Forelimb muscle (tissue), 1 donor: ENCODE measurements around the gene PCYOX1L. TPM values are rescaled to one million over a fixed set of nuclear protein-coding genes. Genes with fewer than 3 reads are reported as not detected.
"Not testable (repeated sequence)": the region's sequence is repeated elsewhere in the genome, so short reads cannot be mapped to it uniquely, and the experiment has no call there.

ENCODE experiments used
- DNase-seq: peaks from one replicate; pipeline ENCODE4 v3.0.0-alpha.2; 2013; ENCODE audit warnings: low read depth
- polyA plus RNA-seq: library from polyadenylated mRNA; unstranded; fragments of 120-200 nt; gene quantifications from one replicate; pipeline ENCODE4 v1.2.1, GENCODE V29; 2013; ENCODE audit not compliant: insufficient read length

The PCYOX1L gene
- polyA plus RNA-seq, 1 donor = 9.1 TPM

DNA sequence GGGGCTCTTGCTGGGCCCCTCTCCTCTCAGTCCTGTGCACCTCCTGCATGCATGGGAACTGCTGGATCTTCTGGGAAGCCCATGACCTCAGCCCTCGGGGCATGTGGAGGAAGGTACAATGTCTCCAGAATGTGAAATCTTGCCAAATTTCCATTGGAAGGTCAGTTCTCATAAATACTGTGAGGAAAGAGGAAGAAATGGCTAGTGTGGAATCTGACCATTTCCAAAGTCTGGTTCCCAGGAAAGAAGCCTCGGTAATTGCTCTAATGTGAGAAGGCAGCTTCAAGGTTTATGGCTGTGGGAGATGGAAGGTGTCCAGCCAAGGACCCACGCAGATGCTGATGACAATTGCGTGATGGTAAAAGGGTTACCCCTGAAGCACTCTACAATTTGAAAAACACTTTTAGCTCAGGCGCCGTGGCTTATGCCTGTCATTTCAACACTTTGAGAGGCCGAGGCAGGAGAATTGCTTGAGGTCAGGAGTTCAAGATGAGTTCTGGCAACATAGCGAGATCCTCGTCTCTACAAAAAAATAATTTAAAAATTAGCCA lies 29.3 kb downstream of the PCYOX1L start:
- DNase-seq = no peak

DNA sequence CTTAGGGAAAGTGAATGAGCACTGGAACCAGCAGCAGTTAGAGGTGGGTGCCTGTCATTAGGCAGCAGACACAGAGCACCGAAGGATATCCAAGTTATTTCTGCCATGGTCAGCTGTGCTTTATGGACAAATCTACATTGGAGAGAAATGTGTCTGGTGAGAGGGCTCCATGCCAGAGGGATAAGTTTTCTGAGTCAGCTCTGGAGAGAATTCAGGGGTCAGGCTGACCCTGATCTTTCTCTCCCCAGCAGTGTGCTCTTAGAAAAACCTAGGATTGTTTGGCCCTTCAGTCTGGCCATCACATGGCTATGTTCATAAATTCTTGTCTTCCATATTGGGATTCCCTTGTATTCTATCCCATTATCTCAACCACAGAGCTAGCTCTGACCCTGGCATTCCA lies 30.1 kb downstream of the PCYOX1L start:
- DNase-seq = no peak

DNA sequence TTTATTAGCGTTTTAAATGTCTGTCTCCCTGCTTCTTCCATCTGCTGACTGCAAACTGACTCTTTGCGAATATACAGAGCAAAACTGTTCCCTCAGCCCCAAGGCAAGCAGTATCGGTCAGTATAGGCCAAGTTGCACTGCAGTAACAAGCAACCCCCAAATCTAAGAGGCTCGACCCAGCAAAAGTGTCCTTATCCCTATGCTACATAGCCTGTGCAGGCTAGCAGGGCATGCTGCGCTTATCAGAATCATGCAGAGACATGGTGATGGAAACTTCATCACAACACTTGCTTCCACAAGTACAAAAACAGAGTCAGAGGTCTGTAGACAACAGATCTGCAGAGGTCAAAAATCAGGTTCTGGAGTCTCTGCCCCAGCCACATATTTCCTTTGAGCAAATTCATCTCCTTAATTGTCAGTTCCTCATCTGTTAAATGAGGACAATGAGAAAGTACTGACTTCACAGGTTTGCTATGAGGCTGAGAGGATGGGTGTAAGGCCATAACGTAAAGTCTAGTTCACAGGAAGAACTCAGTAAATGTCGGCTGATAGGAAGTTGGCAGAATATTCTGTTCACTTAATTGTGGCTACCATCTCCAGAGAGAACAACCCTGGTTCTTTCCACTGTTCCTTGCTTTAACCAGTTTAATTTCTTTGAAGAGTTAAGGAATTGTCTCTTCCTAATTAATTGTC lies 30.8 kb downstream of the PCYOX1L start:
- no peak for DNase-seq

DNA sequence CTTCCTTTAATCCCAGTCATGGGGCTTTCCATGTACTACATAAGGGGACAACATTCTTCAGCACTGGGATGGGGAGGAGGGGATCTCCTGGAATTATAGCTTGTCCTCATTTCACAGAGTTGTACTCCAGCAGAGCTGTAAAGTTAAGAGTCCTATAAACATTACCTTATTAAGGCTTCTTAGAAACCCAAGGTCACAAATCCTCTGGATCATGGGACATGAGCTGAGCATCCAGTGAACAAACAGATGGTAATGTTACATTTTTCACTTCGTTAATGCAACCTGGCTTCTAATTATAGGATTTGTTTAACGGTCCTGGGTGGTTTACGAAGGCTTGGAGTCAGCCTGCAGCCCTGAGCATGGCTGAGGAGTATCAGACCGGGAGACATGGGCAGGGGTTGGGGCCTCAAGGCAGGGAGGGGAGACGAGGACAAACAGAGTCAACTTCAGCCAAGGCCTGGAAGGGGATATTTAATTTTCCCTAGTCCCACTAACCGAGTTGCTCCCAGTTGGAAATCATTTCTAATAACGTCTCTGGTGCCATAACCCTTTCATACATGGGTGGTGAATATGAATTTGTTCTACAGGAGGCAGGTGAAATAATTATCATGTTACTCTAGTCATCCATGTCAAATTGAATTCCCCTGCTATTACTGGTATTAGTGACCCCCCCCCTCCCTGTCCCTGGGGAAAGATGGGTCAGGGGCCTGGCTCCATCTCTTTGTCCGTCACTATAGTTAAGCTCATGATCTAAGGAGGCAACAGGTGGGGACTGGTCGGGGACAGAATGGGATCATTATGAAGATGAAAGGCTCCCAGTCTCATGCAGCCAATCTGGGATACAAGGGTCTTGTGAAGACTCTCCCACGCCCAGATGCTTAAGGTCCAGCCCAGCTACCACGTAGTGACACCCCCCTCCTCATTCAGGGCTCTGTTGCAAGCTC lies 32.0 kb downstream of the PCYOX1L start:
- no peak for DNase-seq

DNA sequence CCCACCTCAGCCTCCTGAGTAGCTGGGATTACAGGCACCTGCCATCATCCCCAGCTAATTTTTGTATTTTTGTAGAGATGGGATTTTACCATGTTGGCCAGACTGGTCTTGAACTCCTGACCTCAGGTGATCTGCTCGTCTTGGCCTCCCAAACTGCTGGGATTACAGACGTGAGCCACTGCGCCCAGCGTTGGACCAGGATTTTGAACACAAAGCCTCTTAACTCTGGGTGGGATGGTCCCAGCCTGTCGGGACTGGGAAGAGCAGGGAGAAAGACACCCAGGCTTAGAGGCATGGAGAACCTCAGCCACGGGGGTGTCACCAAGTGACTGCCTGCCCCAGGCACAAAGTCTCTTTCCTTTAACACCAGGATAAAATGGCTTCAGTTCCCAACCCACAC lies 33.2 kb downstream of the PCYOX1L start:
- not testable (repeated sequence) for DNase-seq

DNA sequence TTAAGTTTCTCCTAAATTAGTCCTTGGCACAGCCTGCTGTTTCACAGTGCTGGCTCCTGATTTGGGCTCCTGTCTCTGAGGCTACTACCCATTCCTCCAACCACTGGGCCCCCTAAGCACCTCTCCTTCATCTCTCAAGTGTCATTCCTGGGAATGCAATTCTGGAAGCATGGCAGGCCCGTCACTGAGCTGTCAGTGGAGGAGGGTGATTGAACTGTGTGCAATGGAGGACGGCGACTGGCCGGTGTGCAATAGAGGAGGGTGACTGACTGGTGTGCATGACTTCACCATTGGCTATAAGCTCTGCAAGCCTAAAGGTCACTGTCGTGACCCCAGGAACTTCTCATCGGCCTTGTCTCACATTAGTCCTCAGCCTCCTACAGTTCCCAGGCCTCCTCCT lies 33.7 kb downstream of the PCYOX1L start:
- DNase-seq = no peak

DNA sequence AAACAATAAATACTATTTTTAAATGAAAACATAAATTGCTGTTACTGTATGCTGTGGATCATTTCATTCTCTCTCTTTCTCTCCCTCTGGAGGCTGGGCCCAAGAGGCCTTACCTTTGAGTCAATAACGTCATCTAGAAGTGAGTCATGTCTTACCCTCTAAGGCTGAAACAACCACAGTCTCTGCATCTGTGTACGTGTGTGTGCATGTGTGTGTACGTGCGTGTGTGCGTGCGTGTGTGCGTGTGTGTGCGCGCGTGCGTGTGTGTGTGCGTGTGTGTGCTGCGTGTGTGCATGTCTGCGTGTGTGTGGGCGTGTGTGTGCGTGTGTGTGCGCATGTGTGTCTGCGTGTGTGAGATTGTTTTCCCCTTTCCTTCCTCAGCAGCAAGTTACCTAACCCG lies 34.9 kb downstream of the PCYOX1L start:
- no peak for DNase-seq

DNA sequence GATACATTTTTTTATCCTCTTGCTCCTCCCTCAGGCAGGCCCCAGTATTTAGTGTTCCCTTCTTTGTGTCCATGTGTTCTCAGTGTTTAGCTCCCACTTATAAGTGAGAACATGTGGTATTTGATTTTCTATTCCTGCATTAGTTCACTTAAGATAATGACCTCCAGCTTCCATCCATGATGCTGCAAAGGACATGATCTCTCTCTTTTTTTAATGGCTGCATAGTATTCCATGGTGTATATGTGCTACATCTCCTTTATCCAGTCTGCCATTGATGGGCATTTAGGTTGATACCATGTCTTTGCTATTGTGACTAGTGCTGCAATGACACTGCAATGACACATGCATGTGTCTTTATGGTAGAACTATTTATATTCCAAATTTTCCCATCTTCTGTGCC lies 37.1 kb downstream of the PCYOX1L start:
- DNase-seq = not testable (repeated sequence)

DNA sequence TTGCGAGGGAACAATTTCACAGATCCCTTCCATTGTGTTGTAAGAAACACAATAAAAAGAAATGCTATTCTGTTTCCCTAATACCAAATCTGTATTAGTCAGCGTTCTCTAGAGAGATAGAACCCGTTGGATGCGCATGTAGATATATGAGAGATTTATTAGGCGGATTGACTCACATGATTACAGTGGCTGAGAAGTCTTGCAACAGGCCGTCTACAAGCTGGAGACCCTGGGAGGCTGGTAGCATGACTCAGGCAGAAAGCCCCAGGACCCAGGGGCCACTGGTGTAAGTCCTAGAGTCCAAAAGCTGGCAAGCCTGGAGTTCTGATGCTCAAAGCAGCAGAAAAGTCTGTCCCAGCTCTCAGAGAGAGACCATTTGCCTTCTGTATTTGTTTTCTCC lies 39.7 kb downstream of the PCYOX1L start:
- no peak for DNase-seq

DNA sequence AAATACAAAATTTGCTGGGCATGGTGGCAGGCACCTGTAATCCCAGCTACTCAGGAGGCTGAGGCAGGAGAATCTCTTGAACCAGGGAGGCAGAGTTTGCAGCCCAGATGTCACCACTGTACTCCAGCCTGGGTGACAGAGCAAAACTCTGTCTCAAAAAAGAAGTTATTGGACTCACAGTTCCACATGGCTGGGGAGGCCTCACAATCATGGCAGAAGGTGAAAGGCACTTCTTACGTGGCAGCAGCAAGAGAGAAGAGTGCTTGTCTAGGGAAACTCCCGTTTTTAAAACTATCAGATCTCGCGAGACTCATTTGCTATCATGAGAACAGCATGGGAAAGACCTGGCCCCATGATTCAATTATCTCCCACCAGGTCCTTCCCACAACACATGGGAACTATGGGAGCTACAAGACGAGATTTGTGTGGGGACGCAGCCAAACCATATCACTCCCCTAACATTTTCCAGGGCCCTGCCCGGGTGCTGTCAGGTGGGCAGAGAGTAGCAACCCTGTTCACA lies 41.0 kb downstream of the PCYOX1L start:
- DNase-seq = not testable (repeated sequence)

DNA sequence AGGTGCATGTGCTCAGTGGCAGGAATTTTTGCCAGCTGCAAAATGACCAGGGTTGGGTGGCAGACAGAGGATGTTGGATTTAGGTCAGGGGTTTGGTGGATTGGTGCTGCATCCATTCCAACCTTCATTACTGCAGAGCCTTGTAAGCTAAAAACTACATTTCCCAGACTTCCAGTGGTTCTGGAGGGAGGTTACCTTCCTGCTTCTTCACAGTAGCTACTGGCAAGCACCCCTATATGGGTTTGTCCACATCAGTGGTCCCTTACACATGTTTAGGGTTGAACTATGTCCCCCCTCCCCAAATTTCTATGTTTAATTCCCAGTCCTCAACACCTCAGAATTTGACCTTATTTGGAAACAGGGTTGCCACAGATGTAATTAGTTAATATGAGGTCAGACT lies 41.9 kb downstream of the PCYOX1L start:
- no peak for DNase-seq

DNA sequence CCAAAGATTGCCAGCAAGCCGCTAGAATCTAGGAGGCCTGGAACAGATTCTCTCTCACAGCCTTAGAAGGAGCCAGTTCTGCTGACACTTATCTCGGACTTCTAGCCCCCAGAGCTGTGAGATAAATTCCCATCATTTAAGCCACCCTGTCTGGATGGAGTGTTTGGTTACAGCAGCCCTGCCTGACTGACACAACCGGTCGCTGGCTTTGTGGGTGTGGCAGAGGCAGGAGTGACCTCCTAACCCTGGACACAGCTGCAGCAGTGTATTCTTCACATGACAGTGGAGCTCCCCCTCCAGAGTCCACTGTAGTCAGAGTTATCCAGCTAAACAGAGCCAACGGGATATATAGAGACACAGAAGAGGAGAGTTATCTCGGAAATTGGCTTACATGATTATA lies 42.5 kb downstream of the PCYOX1L start:
- DNase-seq = peak; percentile 49

DNA sequence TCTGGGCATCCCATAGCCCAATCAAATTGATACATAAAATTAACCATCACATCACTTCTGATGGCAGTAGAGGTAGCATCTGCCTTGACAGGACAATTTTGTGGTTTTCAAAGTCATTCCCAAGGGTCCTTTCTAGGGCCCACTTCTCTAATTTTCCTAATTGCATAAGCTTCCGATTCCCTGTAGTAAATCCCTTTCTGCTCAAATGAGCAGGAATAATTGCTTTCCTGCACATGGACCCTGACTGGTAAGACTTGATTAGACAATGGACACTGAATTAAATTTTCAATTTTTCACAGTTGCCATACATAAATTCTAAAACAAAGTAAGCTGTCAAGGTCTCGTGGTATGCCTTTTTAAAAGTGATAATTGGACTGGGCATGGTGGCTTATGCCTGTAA lies 43.2 kb downstream of the PCYOX1L start:
- no peak for DNase-seq

DNA sequence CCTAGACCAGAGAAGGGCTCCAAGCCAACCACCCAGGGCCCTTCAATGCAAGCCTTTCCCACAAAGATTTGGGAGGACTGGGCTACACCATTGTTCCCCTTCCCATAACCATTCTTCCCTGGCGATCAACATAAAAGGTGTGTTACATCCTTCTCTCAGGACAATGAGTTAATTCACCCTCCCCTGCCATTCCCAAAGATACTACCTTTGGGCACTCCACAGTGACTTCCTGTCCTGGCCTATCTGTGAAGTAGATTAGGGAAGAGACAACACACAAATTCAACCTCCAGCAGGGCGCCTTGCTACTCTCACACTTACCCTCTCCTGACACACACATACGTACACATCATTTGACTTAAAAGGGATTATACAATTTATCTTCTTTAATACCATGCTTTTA lies 44.4 kb downstream of the PCYOX1L start:
- DNase-seq = no peak

DNA sequence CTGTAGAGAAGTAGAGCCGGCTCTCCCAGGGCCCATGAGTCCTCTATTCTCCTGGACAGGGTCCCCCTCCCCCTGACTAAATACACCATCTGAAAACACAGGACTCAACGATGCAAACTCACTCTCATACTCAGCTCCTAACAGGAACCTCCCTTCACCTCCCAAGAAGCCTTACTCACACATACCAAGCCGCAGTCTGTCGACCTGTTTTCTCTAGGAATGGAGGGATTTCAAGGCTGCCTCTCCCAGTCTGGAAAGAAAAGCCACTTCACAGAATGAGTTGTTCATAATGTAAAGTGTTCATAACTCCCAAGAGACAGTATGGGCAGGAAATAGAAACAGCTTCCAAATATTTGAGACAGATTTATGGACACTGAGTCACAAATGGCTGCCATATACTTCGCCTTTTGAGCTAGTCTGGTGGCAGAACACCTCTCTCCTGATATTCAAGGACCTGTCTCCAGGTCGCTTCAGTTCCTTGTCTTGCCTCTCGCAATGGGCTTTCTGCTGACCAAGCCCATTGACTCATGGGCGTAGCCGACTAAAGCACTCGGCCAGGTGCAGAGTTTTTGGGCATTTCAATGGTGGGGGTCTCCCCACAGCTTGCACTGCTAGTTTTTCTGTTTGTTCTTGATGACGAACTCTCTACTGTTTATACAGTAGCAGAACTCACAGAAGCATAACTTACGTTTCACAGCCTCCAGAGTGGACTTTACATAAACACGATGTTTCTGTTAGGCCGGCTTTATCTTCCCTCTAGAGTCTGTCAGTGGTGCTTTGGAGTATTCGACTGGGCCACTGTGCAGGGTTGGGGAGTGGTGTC lies 46.3 kb downstream of the PCYOX1L start:
- no peak for DNase-seq

DNA sequence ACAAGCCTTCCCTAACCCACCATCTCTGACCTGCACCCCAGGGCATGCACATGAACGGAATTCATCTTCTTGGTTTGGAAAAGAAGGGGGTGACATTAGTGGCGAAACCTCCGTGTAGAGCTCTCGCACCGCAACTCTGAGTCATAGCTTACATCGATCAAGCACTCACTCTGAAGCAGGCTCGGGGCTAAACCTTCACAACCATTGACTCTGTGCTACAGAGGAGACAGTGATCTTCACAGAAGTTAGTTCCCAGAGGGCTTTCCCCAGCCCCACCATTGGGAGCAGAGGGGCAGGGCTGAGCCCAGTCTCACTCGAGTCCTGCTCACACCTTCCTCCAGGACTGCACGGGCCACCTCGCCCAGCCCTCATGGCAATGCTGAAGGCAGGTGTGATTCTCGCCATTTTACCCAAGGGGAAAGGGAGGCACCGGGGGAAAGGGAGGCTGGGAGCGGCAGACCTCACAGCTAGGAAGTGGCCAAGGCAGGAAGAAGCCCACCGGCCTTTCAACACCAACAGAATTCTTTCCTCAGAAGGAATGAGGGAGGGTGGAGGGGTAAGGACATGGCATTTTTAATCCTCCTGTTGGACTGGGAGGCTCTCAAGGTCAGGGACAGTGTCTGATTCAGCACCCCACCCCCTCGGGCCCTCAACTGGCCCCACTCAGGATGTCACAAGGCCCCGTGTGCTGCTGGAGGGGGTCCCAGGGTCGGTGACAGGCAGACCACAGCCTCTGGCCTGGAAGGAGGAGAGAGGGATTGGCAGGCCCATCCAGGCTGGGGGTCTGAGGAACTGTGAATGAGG lies 47.1 kb downstream of the PCYOX1L start:
- DNase-seq = no peak

DNA sequence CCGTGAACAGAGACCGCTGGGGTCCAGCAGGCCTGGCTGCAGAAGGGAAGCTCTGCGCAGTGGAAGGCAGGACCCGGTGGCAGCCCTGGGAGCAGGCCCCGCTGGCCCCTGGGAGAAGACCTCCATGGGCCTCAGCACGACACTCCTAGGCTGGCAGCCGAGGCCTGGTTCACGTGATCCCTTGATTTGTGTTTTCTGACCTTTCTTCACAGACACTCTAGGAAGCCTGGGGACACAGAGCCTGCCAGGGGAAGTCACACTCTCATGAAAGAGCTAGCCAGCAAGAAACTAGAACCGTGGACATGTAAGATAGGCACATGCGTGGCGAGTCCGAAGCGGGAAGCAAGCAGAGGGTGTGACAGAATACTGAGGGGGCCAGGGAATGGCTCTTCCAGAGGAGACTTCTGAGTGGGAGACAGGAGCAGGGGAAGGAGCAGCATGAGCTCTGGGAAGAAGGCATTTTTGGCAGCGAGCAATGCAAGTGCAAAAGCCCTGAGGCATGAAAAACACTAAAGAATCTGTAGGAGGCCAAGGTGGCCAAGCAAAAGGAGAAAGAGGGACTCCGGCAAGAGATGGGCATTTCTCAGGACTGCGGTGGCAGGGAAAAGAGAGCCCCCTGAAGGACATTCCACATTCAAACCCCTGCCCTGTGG lies 47.8 kb downstream of the PCYOX1L start:
- DNase-seq = no peak

DNA sequence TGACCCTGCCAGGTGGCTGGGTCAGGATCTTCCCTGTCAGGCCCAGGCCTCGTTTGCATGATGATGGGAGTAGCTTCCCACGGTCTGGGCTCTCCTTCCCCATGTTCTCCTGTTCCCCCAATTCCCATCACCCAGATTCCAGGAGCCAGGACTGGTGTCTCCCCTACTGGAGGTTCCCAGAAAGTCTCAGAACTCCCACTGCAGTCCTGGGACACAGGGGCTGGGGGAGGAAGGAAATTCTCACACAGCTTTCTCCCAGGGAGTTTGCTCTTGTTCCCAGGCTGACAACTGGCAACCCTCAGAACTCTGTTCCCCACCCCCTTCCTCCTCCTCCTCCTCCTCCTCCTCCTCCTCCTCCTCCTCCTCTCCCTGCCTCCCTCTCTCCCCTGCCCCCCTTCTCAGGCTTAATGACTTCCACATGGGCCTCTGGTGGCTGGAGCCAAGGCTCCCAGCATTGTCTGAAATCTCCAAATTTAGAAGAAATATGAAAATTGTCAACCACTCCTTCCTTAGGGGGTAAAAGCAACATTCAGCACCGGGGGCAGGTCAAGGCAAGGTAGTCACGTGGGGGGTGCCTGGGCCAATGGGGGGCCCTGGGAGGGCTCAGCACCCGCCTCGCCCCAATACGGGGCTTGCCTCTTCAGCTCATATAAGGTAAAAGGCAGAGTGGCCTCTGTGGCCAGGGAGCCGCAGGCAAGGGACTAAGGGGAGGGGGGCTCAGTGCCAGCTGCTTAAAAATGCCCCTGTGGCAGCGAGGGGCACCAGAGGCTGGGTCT lies 48.5 kb downstream of the PCYOX1L start:
- DNase-seq = peak; percentile 64

DNA sequence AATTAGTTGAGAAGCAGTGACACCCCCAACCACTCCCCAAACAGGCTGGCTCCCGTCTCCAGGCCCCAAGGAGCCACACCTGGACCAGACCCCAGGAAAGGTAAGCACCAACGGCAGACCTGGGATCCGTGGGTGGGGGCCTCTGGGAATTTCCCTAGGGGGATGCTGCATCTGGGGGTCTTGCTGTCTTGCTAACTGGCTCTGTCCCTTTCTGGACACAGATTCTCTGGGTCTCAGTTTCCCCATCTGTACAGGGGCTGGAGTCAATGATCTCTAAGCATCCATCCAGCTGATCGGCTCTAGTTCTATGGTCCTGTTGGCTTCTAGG lies 49.1 kb downstream of the PCYOX1L start:
- no peak for DNase-seq
